Esophagus squamous epithelium (tissue), 4 donors: ENCODE data around the gene FOXL1.

ENCODE experiments used
- CTCF ChIP-seq, 6 experiments: fragments of 450-650 bp in 4 of 6; fragments of 200-600 bp in 2 of 6; sonication (generic) in 2 of 6; IDR thresholded peaks; one replicate each; pipeline ENCODE4 v1.5.1; 2016 to 2019; ENCODE audit warnings: antibody characterized with exemption in 6 of 6, mild to moderate bottlenecking in 4 of 6, moderate library complexity in 4 of 6
- POLR2A ChIP-seq, 4 donors: fragments of 450-650 bp; IDR thresholded peaks; one replicate each; pipeline ENCODE4 v1.6.1; 2017; ENCODE audit warnings: antibody characterized with exemption in 4 of 4, mild to moderate bottlenecking in 4 of 4, moderate library complexity in 3 of 4

GRCh38 chr16:86577314-86577971, 906 bp upstream of the FOXL1 start:
- TF ChIP-seq CTCF (IDR thresholded peaks at IDR 0.05), result no peak
- TF ChIP-seq POLR2A (IDR thresholded peaks at IDR 0.05), result no peak
